DLD1 (cell line): ENCODE measurements around the gene SEC14L6.

Experiments
- in situ Hi-C: cut with HindIII; loops from 2 replicates; pipeline ENCODE4 v1.10.0; 2017; ENCODE audit warnings: low sequenced_read_pairs

SEC14L6 gene

GRCh38 chr22:30538280-30538679 lies 8.3 kb downstream of the SEC14L6 start:
- in situ Hi-C loops: no loop called here

- in situ Hi-C loops: no loop called here
These were observed 9.3 kb downstream of the SEC14L6 start for GRCh38 chr22:30537083-30537731.

DNA sequence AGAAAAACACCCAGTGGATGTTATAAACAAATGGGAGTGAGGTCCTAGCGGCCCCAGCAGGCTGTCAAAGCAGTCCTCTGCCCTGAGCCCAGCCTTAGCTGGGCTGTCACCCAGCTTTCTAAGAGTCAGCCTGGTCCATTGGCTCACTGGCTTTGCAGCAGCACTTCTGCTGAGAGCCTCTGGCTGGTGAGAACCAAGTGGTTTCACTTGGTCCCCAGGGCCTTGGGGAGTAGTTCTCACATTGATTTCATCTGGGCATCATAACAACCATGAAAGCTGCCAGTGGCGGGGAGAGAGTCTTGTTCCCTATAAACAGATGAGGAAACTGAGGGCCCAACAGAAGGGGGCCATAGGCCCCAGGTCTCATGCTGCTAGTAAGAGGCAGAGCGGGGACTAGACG lies 11.4 kb downstream of the SEC14L6 start:
- in situ Hi-C loops: no loop called here

DNA sequence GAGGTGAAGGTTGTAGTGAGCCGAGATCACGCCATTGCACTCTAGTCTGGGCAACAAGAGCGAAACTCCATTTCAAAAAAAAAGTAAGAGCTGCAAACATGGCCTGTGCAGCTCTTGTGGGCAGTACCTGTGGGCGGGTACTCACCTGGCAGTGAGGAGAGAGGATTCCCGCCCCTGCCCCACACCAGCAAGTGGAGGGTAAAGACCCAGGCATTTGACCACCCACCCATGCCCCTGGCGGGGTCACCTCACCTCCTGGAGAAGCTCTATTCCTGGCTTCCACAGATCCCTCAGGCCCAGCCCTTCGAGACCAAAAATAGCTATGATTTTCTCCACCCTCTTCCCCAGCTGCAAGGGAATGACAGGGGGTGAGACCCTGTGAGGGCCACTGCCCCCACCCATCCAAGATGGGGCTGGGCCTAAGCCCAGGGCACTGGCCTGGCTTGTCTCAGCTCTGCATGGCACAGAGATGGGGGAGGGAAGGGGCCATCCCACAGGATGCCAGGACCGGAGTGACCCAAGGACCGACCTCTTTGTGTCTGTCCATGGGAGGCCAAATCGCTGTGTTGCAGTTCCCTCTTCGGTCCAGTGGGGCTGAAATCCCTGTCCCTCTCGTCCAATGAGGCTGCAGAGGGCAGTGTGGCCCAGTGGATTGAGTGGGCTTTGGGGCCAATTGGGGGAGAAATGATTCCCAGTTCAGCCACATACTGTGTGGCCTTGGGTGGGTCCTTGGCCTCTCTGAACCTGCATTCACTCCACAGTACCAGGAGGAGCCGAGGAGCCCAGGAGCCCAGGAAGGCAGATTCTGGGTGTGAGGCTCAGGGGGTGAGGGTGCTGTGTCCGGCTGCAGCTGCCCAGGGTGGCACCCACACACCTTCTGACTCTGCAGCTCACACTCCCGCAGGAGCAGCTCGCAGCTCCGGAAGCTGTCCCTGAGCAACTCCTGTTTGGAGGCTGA lies 14.6 kb downstream of the SEC14L6 start:
- in situ Hi-C loops: no loop called here

GRCh38 chr22:30526656-30527055 lies 19.9 kb downstream of the SEC14L6 start:
- in situ Hi-C loops: no loop called here

- in situ Hi-C loops: no loop called here
These were observed 22.7 kb downstream of the SEC14L6 start for GRCh38 chr22:30523646-30524489.

DNA sequence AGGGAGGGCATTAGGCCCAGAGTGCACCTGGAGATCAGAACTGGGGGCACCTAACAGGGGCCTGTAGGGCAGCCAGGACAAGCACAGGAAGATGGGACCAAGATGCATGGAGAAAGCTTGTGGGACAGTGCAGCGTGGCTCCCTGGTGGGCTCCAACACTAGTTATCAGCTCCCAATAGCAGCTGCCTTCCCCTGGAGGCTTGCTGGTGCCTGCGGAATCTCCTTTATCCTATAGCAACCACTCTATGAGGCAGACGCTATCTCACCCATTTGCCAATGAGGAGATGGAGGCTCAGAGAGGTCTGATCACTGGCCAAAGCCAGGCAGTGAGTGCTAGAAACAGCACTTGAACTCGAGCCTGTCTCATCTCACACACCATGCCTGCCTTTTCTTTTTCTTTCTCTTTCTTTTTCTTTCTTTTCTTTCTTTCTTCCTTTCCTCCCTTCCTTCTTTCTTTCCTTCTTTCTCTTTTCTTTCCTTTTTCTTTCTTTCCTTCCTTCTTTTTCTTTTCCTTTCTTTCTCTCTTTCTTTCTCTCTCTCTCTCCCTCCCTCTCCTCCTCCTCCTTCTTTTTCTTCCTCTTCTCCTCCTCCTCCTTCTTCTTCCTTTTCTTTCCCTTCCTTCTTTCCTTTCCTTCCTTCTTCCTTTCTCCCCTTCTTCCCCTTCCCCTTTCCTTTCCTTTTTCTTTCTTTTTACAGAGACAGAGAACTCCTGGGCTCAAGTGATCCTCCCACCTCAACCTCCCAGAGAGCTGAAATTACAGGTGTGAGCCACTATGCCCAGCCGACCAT lies 25.0 kb downstream of the SEC14L6 start:
- in situ Hi-C loops: no loop called here

DNA sequence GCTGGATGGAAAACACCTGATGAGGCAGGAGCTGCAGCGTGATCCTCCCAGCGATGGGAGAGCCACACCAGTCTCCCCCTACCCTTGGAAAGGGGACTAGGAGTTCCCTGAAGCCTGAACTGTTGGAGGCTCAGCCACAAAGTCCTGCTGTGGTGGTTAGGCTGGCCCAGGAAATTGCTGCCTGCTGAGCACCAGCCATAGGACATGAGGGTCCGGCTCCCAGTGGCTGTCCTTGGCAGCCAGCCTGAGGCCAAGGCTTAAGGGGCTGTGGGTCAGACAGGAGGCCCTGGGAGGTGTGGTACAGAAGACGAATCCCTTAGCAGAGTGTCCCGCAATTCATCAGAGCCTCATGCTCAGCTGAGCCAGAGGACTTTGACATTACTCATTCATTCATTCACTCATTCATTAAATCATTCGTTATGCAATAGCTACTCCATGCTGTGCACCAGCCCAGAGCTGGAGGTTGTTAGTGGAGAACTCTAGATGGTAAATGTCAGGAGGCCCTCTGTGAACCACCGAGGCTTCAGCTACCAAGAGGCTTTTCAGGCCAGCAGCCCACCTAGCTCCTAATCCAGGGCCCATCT lies 26.6 kb downstream of the SEC14L6 start:
- in situ Hi-C loops: no loop called here

DNA sequence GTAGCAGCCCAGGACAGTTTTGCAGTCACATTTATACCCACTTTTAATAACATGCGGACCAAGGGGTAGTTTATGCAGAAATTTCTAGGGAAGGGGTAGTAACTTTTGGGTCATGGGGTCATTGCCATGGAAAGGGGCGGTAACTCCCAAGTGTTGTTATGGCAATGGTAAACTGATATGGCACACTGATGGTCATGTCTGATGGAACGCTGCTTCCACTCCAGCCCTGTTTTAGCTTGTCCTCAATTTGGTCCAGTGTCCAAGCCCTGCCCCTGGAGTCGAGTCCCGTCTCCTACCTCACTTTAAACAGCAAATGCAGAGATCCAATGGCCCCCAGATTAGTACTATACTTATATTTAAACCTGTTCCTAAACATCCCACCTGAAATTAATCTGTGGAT lies 29.8 kb downstream of the SEC14L6 start:
- in situ Hi-C loops: no loop called here

DNA sequence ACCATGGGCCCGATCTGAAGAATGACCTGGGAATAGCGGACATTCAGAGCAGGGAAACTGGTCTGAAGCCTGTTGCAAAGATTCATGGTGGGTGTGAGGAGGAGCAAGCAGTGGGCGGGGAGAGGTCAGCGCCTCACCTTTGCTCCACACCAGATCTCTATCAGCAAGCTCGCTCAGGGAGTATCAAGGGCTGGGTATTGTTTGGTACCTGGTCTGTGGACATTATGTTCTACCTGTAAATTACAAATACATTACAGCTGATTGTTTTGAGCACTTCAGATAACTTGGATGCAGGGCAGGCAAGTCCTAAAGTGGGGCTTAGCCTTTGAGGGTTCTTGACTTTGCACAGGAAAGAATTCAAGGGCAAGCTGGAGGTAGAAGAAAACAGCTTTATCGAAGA lies 30.3 kb downstream of the SEC14L6 start:
- in situ Hi-C loops: no loop called here

GRCh38 chr22:30514252-30514651 lies 32.3 kb downstream of the SEC14L6 start:
- in situ Hi-C loops: loop anchor here (5.0 kb wide), 1 partner anchor 87 kb away; the partner anchor contains the start of gene MTFP1

DNA sequence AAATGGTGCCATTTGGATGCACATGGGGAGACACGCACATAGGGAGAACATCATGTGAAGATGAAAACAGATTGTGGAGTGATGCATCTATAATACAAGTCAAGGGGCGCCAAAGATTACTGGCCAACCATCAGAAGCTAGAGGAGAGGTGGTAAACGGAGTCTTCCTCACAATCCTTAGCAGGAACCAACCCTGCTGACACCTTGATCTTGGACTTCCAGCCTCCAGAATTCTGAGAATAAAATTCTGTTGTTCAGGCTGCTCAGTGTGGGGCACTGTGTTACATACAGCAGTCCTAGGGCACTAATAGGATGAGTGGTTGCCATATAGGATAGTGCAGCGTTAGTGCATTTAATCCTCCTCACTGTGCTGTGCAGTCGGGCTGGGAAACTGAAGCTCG lies 33.1 kb downstream of the SEC14L6 start:
- in situ Hi-C loops: loop anchor here (5.0 kb wide), 1 partner anchor 86 kb away; the partner anchor contains the start of gene MTFP1

- in situ Hi-C loops: loop anchor here (5.0 kb wide), 1 partner anchor 85 kb away; the partner anchor contains the start of gene MTFP1
These were observed 34.6 kb downstream of the SEC14L6 start for GRCh38 chr22:30511911-30512310.

DNA sequence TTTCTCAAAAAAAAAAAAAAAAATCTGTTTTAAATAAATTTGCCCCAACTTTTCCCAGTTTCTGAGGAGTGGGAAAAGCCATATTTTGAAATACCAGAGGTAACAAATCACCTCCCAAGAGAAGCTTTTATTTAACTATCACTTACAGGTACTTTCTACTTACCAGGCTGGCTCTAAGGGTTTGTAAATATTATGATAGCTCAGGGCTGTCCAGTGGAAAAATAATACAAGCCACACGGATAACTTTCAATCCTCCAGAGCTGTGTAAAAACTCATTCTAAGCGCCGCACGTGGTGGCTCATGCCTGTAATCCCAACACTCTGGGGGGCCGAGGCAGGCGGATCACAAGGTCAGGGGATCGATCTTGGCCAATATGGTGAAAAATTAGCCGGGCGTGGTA lies 35.4 kb downstream of the SEC14L6 start:
- in situ Hi-C loops: loop anchor here (5.0 kb wide), 1 partner anchor 84 kb away; the partner anchor contains the start of gene MTFP1

DNA sequence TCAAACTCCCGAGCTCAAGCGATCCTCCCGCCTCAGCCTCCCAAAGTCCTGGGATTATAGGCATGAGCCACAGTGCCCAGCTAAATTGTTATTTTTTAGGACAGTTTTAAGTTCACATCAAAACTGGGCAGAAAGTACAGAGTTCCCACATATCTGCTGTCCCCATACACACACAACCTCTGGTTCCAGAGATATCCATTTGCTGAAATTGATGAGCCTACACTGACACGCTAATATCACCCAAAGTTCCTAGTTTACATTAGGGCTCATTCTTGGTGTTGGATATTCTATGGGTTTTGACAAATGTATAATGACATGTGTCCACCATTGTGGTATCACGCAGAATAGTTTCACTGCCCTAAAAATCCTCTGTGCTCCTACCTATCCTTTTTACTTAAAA lies 38.3 kb downstream of the SEC14L6 start:
- in situ Hi-C loops: no loop called here

GRCh38 chr22:30507670-30508069 lies 38.9 kb downstream of the SEC14L6 start:
- in situ Hi-C loops: no loop called here

GRCh38 chr22:30506507-30506968 lies 40.0 kb downstream of the SEC14L6 start:
- in situ Hi-C loops: no loop called here

- in situ Hi-C loops: no loop called here
These were observed 43.0 kb downstream of the SEC14L6 start for GRCh38 chr22:30503551-30503950.

- in situ Hi-C loops: no loop called here
These were observed 43.6 kb downstream of the SEC14L6 start for GRCh38 chr22:30502911-30503310.

GRCh38 chr22:30502153-30502552 lies 44.4 kb downstream of the SEC14L6 start:
- in situ Hi-C loops: no loop called here
